Astrocyte (in vitro differentiated cells and primary cell): ENCODE results near the gene COX15. TPM values are rescaled to one million over a fixed set of nuclear protein-coding genes. Genes with fewer than 3 reads are reported as not detected.

Source experiments
- DNase-seq: peaks from one replicate; pipeline ENCODE4 v3.0.0-alpha.2; 2010; ENCODE audit warnings: low read depth
- FAIRE-seq: peaks from 2 replicates; lab custom pipeline; 2011; peaks lifted over from hg19 to GRCh38; lab: Jason Lieb, UNC
- H2AFZ ChIP-seq: 2 replicates; pipeline ENCODE4 v1.6.0; 2012; ENCODE audit warnings: low read depth, low read length, inconsistent platforms
- H3K27ac ChIP-seq: 2 replicates; pipeline ENCODE4 v1.5.1; 2011; ENCODE audit warnings: low read depth, low read length, inconsistent platforms
- H3K27me3 ChIP-seq: 2 replicates; pipeline ENCODE4 v1.6.0; 2011; ENCODE audit warnings: low read length, inconsistent platforms; ENCODE audit not compliant: insufficient read depth
- H3K36me3 ChIP-seq: 2 replicates; pipeline ENCODE4 v1.5.1; 2011; ENCODE audit warnings: low read length, inconsistent platforms; ENCODE audit not compliant: insufficient read depth
- H3K4me1 ChIP-seq: 2 replicates; pipeline ENCODE4 v1.5.1; 2011; ENCODE audit warnings: low read length, inconsistent platforms; ENCODE audit not compliant: insufficient read depth
- H3K4me2 ChIP-seq: 2 replicates; pipeline ENCODE4 v1.6.0; 2012; ENCODE audit warnings: low read length, inconsistent platforms
- H3K4me3 ChIP-seq: 2 replicates; pipeline ENCODE4 v1.5.1; 2011; ENCODE audit warnings: low read depth, mild to moderate bottlenecking, low read length, inconsistent platforms; ENCODE audit not compliant: insufficient read depth
- H3K79me2 ChIP-seq: 2 replicates; pipeline ENCODE4 v1.6.0; 2012; ENCODE audit warnings: mild to moderate bottlenecking, low read length, inconsistent platforms; ENCODE audit not compliant: insufficient read depth
- H3K9ac ChIP-seq: 2 replicates; pipeline ENCODE4 v1.6.0; 2012; ENCODE audit warnings: mild to moderate bottlenecking, low read length, inconsistent platforms
- H3K9me3 ChIP-seq: 2 replicates; pipeline ENCODE4 v1.5.1; 2012; ENCODE audit warnings: low read depth, mild to moderate bottlenecking, low read length, inconsistent platforms; ENCODE audit not compliant: insufficient read depth
- H4K20me1 ChIP-seq: 2 replicates; pipeline ENCODE4 v1.6.0; 2012; ENCODE audit warnings: low read length, inconsistent platforms; ENCODE audit not compliant: insufficient read depth
- H3K27ac Mint-ChIP-seq: one replicate; pipeline ENCODE4 v1.8.0; 2021; ENCODE audit warnings: mild to moderate bottlenecking, mixed read lengths; ENCODE audit not compliant: unreplicated experiment
- H3K27me3 Mint-ChIP-seq: one replicate; pipeline ENCODE4 v1.8.0; 2021; ENCODE audit warnings: low read depth, mixed read lengths; ENCODE audit not compliant: unreplicated experiment
- H3K36me3 Mint-ChIP-seq: one replicate; pipeline ENCODE4 v1.8.0; 2021; ENCODE audit warnings: low read depth, mixed read lengths; ENCODE audit not compliant: unreplicated experiment
- H3K4me1 Mint-ChIP-seq: one replicate; pipeline ENCODE4 v1.8.0; 2021; ENCODE audit warnings: low read depth, mixed read lengths; ENCODE audit not compliant: unreplicated experiment
- H3K4me3 Mint-ChIP-seq: one replicate; pipeline ENCODE4 v1.8.0; 2021; ENCODE audit warnings: mild to moderate bottlenecking, moderate library complexity, mixed read lengths; ENCODE audit not compliant: unreplicated experiment
- H3K9me3 Mint-ChIP-seq: one replicate; pipeline ENCODE4 v1.8.0; 2021; ENCODE audit warnings: mild to moderate bottlenecking, mixed read lengths; ENCODE audit not compliant: unreplicated experiment
- EZH2 ChIP-seq: IDR thresholded peaks from 2 replicates; pipeline ENCODE4 v1.6.1; 2012; ENCODE audit warnings: mild to moderate bottlenecking, low read length, inconsistent platforms; ENCODE audit not compliant: insufficient read depth
- total RNA-seq: library from RNA; stranded (reverse); gene quantifications from 2 replicates; pipeline ENCODE4 v1.2.1, GENCODE V29; 2021
- TF ChIP-seq, protein P1 (sequence below): IDR thresholded peaks from 2 replicates; pipeline ENCODE4 v1.5.1; 2011; ENCODE audit warnings: low read depth, mild to moderate bottlenecking, inconsistent platforms, low read length, moderate library complexity; ENCODE audit not compliant: insufficient read depth

The COX15 gene
- total RNA-seq, 1 donor from 2014 or later = 33.4 TPM

GRCh38 chr10:99766302-99766681, 34.4 kb upstream of the COX15 start:
- no peak for FAIRE-seq
- H3K4me1 Mint-ChIP-seq = no peaks in the 10 kb centered on the region

GRCh38 chr10:99765672-99766301, 33.9 kb upstream of the COX15 start:
- Histone ChIP-seq H3K79me2 (no peaks in the 10 kb centered on the region), H3K9ac (no peak overlapping the region), H3K36me3 (no peaks in the 10 kb centered on the region), H3K4me3 (no peak overlapping the region), H3K27me3 (no peaks in the 10 kb centered on the region), H2AFZ (no peak overlapping the region), H4K20me1 (no peaks in the 10 kb centered on the region), H3K4me2 (no peak overlapping the region), H3K4me1 (peaks cover 4% of the 10 kb centered on the region), H3K9me3 (no peaks in the 10 kb centered on the region), H3K27ac (no peak overlapping the region)
- peaks cover 3% of the 10 kb centered on the region for H3K36me3 Mint-ChIP-seq
- H3K9me3 Mint-ChIP-seq = no peaks in the 10 kb centered on the region
- H3K4me1 Mint-ChIP-seq = no peaks in the 10 kb centered on the region
- H3K27ac Mint-ChIP-seq = no peak overlapping the region
- no peaks in the 10 kb centered on the region for H3K27me3 Mint-ChIP-seq
- FAIRE-seq (no peak), DNase-seq (no peak)
- no peak overlapping the region for H3K4me3 Mint-ChIP-seq
- TF ChIP-seq EZH2 = no peak
- TF ChIP-seq, protein P1, sequence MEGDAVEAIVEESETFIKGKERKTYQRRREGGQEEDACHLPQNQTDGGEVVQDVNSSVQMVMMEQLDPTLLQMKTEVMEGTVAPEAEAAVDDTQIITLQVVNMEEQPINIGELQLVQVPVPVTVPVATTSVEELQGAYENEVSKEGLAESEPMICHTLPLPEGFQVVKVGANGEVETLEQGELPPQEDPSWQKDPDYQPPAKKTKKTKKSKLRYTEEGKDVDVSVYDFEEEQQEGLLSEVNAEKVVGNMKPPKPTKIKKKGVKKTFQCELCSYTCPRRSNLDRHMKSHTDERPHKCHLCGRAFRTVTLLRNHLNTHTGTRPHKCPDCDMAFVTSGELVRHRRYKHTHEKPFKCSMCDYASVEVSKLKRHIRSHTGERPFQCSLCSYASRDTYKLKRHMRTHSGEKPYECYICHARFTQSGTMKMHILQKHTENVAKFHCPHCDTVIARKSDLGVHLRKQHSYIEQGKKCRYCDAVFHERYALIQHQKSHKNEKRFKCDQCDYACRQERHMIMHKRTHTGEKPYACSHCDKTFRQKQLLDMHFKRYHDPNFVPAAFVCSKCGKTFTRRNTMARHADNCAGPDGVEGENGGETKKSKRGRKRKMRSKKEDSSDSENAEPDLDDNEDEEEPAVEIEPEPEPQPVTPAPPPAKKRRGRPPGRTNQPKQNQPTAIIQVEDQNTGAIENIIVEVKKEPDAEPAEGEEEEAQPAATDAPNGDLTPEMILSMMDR = no peak

More at GRCh38 chr10:99766302-99766681, 34.4 kb upstream of the COX15 start:
- H2AFZ ChIP-seq = no peak overlapping the region
- no peaks in the 10 kb centered on the region for H3K27me3 ChIP-seq
- H4K20me1 ChIP-seq = no peaks in the 10 kb centered on the region
- no peaks in the 10 kb centered on the region for H3K36me3 ChIP-seq
- Mint-ChIP-seq H3K27me3 (no peaks in the 10 kb centered on the region), H3K9me3 (no peaks in the 10 kb centered on the region), H3K36me3 (peaks cover under 1% of the 10 kb centered on the region), H3K27ac (no peak overlapping the region), H3K4me3 (no peak overlapping the region)
- H3K27ac ChIP-seq = no peak overlapping the region
- no peak overlapping the region for H3K9ac ChIP-seq
- no peak for DNase-seq
- H3K4me1 ChIP-seq = peaks cover 4% of the 10 kb centered on the region
- H3K79me2 ChIP-seq = no peaks in the 10 kb centered on the region
- H3K4me3 ChIP-seq = no peak overlapping the region
- H3K4me2 ChIP-seq = no peak overlapping the region
- H3K9me3 ChIP-seq = no peaks in the 10 kb centered on the region
- TF ChIP-seq, protein P1 = no peak
- TF ChIP-seq EZH2 = no peak

- FAIRE-seq = no peak
- no peaks in the 10 kb centered on the region for H3K79me2 ChIP-seq
- no peaks in the 10 kb centered on the region for H3K9me3 ChIP-seq
- no peaks in the 10 kb centered on the region for H3K27me3 Mint-ChIP-seq
- no peaks in the 10 kb centered on the region for H3K27me3 ChIP-seq
- H3K4me1 Mint-ChIP-seq = no peaks in the 10 kb centered on the region
- H3K27ac ChIP-seq = no peak overlapping the region
- no peaks in the 10 kb centered on the region for H3K9me3 Mint-ChIP-seq
- H3K4me3 ChIP-seq = no peak overlapping the region
- no peak for DNase-seq
- no peak overlapping the region for H3K9ac ChIP-seq
- no peaks in the 10 kb centered on the region for H3K4me1 ChIP-seq
- H3K36me3 ChIP-seq = peaks cover 11% of the 10 kb centered on the region
- H3K36me3 Mint-ChIP-seq = peaks cover 8% of the 10 kb centered on the region
- no peak overlapping the region for H2AFZ ChIP-seq
- no peak overlapping the region for H3K4me2 ChIP-seq
- H3K4me3 Mint-ChIP-seq = no peak overlapping the region
- no peak overlapping the region for H3K27ac Mint-ChIP-seq
- TF ChIP-seq, protein P1 = no peak
- no peak for TF ChIP-seq EZH2
- H4K20me1 ChIP-seq = no peaks in the 10 kb centered on the region
Observed at GRCh38 chr10:99761365-99761764, 29.4 kb upstream of the COX15 start.
